Measurements from ENCODE around the gene ELOF1. TPM values are rescaled to one million over a fixed set of nuclear protein-coding genes. Genes with fewer than 3 reads are reported as not detected.

The ELOF1 gene
- total and polyA plus RNA-seq, 2 experiments from 2014 or later, result 30.3 to 72.6 TPM

DNA sequence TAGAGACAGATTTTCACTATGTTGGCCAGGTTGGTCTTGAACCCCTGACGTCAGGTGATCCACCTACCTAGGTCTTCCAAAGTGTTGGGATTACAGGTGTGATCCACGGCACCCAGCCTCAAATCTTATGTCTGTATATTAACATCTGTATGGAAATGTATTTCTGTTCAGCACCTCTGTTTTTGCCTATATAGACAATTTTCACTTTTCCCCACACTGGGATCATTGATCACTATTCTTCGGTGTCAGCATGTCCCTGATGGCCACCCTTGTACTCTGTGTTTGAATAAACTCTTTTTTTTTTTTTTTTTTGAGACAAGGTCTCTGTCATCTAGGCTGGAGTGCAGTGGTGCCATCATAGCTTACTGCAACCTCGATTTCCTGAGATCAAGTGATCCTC, 35.1 kb upstream of the ELOF1 start:
- TF ChIP-seq EZH2 (IDR thresholded peaks at IDR 0.05; ENCODE audit: borderline replicate concordance) (no peak), EZH2phosphoT487 (IDR thresholded peaks at IDR 0.05; ENCODE audit: low read depth, severe bottlenecking, unreplicated experiment) (no peak)
- TF ChIP-seq, protein P1, sequence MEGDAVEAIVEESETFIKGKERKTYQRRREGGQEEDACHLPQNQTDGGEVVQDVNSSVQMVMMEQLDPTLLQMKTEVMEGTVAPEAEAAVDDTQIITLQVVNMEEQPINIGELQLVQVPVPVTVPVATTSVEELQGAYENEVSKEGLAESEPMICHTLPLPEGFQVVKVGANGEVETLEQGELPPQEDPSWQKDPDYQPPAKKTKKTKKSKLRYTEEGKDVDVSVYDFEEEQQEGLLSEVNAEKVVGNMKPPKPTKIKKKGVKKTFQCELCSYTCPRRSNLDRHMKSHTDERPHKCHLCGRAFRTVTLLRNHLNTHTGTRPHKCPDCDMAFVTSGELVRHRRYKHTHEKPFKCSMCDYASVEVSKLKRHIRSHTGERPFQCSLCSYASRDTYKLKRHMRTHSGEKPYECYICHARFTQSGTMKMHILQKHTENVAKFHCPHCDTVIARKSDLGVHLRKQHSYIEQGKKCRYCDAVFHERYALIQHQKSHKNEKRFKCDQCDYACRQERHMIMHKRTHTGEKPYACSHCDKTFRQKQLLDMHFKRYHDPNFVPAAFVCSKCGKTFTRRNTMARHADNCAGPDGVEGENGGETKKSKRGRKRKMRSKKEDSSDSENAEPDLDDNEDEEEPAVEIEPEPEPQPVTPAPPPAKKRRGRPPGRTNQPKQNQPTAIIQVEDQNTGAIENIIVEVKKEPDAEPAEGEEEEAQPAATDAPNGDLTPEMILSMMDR (IDR thresholded peaks at IDR 0.05; ENCODE audit: poor library complexity), result no peak
- H3K27ac ChIP-seq, result no peak overlapping the region
- no peaks in the 10 kb centered on the region for H3K9me2 ChIP-seq (replicated peaks; ENCODE audit: insufficient read depth)
- H3K4me2 ChIP-seq, result no peak overlapping the region
- no peaks in the 10 kb centered on the region for H3K27me3 ChIP-seq
- no peak for DNase-seq (ENCODE audit: low spot score)
- H3K36me3 ChIP-seq (replicated peaks; ENCODE audit: insufficient read depth, low read depth), result no peaks in the 10 kb centered on the region
- no peak overlapping the region for H2AFZ ChIP-seq
- H3K4me1 ChIP-seq (ENCODE audit: insufficient read depth), result peaks cover 10% of the 10 kb centered on the region
- peaks cover 7% of the 10 kb centered on the region for H4K20me1 ChIP-seq (ENCODE audit: insufficient read depth, poor library complexity, severe bottlenecking)
- H3K4me3 ChIP-seq, result no peak overlapping the region
- H3K9me3 ChIP-seq (ENCODE audit: low read depth), result no peaks in the 10 kb centered on the region
- 88% methylated on average over 4 of the region's 4 CpGs for WGBS (ENCODE audit: low lambda C conversion rate, missing lambda C conversion rate)
- peaks cover 16% of the 10 kb centered on the region for H3K79me2 ChIP-seq

DNA sequence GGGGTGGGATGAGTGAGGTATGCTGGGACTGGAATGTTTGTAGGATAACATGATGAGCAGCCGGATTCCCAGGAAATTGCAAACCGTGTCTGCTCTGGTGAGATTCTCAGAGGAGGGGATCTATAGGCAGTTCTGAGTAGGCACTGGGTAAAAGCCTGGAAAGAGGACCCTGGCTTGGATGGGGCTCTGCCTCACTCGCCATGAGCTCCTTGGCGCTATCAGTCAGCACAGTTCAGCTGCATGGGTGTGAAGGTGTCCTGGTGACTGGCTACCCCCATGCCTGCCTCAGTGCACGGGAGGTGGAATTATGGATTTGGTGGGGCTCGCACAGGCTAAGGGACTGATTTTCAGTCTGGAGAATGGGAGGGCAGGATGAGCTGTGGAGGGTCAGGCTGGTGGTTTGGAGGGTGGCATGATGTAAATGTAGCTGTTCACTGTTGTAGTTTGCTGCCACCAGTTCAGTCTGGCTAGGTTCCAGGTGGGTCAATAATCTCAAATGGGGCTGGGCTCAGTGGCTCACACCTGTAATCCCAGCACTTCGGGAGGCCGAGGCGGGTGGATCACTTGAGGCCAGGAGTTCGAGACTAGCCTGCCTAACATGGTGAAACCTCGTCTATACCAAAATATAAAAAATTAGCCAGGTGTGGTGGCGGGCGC, 29.1 kb upstream of the ELOF1 start:
- H3K36me3 ChIP-seq (replicated peaks; ENCODE audit: insufficient read depth, low read depth), result no peaks in the 10 kb centered on the region
- H3K9me2 ChIP-seq (replicated peaks; ENCODE audit: insufficient read depth), result no peaks in the 10 kb centered on the region
- H3K4me1 ChIP-seq (ENCODE audit: insufficient read depth), result no peaks in the 10 kb centered on the region
- H3K9me3 ChIP-seq (ENCODE audit: low read depth), result no peaks in the 10 kb centered on the region
- H3K79me2 ChIP-seq, result no peaks in the 10 kb centered on the region
- WGBS (ENCODE audit: low lambda C conversion rate, missing lambda C conversion rate), result 76% methylated on average over 13 of the region's 13 CpGs
- no peaks in the 10 kb centered on the region for H3K27me3 ChIP-seq
- H2AFZ ChIP-seq, result no peak overlapping the region
- H3K4me2 ChIP-seq, result no peak overlapping the region
- DNase-seq (ENCODE audit: low spot score), result no peak
- no peaks in the 10 kb centered on the region for H4K20me1 ChIP-seq (ENCODE audit: insufficient read depth, poor library complexity, severe bottlenecking)
- H3K27ac ChIP-seq, result no peak overlapping the region
- no peak overlapping the region for H3K4me3 ChIP-seq
- TF ChIP-seq, protein P1 (IDR thresholded peaks at IDR 0.05; ENCODE audit: poor library complexity), result no peak
- no peak for TF ChIP-seq EZH2 (IDR thresholded peaks at IDR 0.05; ENCODE audit: borderline replicate concordance)
- TF ChIP-seq EZH2phosphoT487 (IDR thresholded peaks at IDR 0.05; ENCODE audit: low read depth, severe bottlenecking, unreplicated experiment), result no peak

GRCh38 chr19:11587302-11587974, 28.4 kb upstream of the ELOF1 start:
- TF ChIP-seq, protein P1 (IDR thresholded peaks at IDR 0.05; ENCODE audit: poor library complexity), result peak; percentile 82
- TF ChIP-seq EZH2phosphoT487 (IDR thresholded peaks at IDR 0.05; ENCODE audit: low read depth, severe bottlenecking, unreplicated experiment), result no peak
- Histone ChIP-seq H3K79me2 (no peaks in the 10 kb centered on the region), H3K4me3 (no peak overlapping the region), H2AFZ (no peak overlapping the region), H3K4me1 (ENCODE audit: insufficient read depth) (no peaks in the 10 kb centered on the region), H3K36me3 (replicated peaks; ENCODE audit: insufficient read depth, low read depth) (no peaks in the 10 kb centered on the region), H3K9me2 (replicated peaks; ENCODE audit: insufficient read depth) (no peaks in the 10 kb centered on the region), H4K20me1 (ENCODE audit: insufficient read depth, poor library complexity, severe bottlenecking) (no peaks in the 10 kb centered on the region), H3K4me2 (no peak overlapping the region), H3K9me3 (ENCODE audit: low read depth) (no peaks in the 10 kb centered on the region), H3K27me3 (no peaks in the 10 kb centered on the region), H3K27ac (no peak overlapping the region)
- peak; percentile 83 for DNase-seq (ENCODE audit: low spot score)
- 8% methylated on average over 7 of the region's 7 CpGs for WGBS (ENCODE audit: low lambda C conversion rate, missing lambda C conversion rate)

All from hepatocyte (in vitro differentiated cells).